ENCODE measurements around the gene FANCI.

DNA sequence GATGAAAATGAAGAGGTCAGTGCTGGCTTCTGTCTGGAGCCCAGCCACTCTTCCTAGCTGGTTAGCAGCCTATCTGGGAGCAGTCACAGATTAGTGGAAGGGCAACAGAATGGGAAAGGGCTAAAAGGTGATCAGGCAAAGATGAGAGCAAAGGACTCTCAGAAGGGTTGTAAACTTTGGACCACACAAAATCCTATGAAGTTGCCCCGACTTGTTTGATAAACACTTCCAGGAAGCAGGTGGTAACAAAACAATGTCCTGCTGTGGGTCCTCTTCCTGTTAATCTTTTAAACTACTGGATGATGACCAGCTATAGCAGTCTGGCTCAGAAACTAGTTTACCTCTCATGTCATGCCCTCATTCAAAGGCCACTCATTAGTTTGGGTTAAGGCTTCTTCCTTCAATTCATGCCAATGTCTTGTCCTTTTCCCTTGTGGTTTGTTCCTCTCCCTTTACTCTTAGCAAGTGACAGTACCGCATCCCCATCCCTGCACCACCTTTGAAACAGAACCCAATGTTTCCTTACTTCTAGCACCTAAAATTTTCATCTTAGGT, 71.7 kb downstream of the FANCI start:
- TF ChIP-seq POLR2AphosphoS5 (IDR thresholded peaks at IDR 0.05; ENCODE audit: low read depth, low read length), result no peak; the same call in 1 of the 2 replicates
- TF ChIP-seq TAF1 (IDR thresholded peaks at IDR 0.05; ENCODE audit: borderline replicate concordance, insufficient read depth, low read length), result no peak
- TF ChIP-seq SIN3A (IDR thresholded peaks at IDR 0.05; ENCODE audit: borderline replicate concordance, insufficient read depth, low read length), result no peak
- TF ChIP-seq, protein P1, sequence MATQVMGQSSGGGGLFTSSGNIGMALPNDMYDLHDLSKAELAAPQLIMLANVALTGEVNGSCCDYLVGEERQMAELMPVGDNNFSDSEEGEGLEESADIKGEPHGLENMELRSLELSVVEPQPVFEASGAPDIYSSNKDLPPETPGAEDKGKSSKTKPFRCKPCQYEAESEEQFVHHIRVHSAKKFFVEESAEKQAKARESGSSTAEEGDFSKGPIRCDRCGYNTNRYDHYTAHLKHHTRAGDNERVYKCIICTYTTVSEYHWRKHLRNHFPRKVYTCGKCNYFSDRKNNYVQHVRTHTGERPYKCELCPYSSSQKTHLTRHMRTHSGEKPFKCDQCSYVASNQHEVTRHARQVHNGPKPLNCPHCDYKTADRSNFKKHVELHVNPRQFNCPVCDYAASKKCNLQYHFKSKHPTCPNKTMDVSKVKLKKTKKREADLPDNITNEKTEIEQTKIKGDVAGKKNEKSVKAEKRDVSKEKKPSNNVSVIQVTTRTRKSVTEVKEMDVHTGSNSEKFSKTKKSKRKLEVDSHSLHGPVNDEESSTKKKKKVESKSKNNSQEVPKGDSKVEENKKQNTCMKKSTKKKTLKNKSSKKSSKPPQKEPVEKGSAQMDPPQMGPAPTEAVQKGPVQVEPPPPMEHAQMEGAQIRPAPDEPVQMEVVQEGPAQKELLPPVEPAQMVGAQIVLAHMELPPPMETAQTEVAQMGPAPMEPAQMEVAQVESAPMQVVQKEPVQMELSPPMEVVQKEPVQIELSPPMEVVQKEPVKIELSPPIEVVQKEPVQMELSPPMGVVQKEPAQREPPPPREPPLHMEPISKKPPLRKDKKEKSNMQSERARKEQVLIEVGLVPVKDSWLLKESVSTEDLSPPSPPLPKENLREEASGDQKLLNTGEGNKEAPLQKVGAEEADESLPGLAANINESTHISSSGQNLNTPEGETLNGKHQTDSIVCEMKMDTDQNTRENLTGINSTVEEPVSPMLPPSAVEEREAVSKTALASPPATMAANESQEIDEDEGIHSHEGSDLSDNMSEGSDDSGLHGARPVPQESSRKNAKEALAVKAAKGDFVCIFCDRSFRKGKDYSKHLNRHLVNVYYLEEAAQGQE (IDR thresholded peaks at IDR 0.05; ENCODE audit: insufficient read depth in 1 of 2, low read depth in 2 of 2, low read length in 2 of 2), result no peak
- TF ChIP-seq FOXP2 (optimal IDR thresholded peaks at IDR 0.05; ENCODE audit: borderline replicate concordance, extremely low read depth, extremely low read length, insufficient read depth), result no peak
